Upper lobe of right lung (tissue), 1 donor: Measurements from ENCODE around the gene PRKN. TPM values are rescaled to one million over a fixed set of nuclear protein-coding genes. Genes with fewer than 3 reads are reported as not detected.

Source experiments
- ATAC-seq: fragments of 200-7000 bp; cut with Tn5 transposase; one replicate; pipeline ENCODE4 v1.9.1; 2020; ENCODE audit warnings: mild to moderate bottlenecking, moderate library complexity
- DNase-seq: peaks from one replicate; pipeline ENCODE4 v3.0.0-alpha.2; 2020
- H3K27ac ChIP-seq: fragments of 200-600 bp; one replicate; pipeline ENCODE4 v1.8.0; 2022
- H3K27me3 ChIP-seq: fragments of 200-600 bp; one replicate; pipeline ENCODE4 v1.8.0; 2022; ENCODE audit warnings: mild to moderate bottlenecking
- H3K36me3 ChIP-seq: fragments of 200-600 bp; one replicate; pipeline ENCODE4 v1.8.0; 2022
- H3K4me1 ChIP-seq: fragments of 200-600 bp; one replicate; pipeline ENCODE4 v1.8.0; 2022
- H3K4me3 ChIP-seq: fragments of 200-600 bp; one replicate; pipeline ENCODE4 v1.8.0; 2022; ENCODE audit warnings: mild to moderate bottlenecking
- H3K9me3 ChIP-seq: fragments of 200-600 bp; one replicate; pipeline ENCODE4 v1.8.0; 2022
- intact Hi-C: fragments of 100-400 bp; cut with DNase I; formaldehyde crosslinking; loops from one replicate; pipeline ENCODE4 v1.11.0; 2022
- total RNA-seq: library from RNA; stranded (reverse); fragmentation: NEBNext Ultra II Directional; extraction: Animal tissue kit (Norgen Biotek cat#: 25700); gene quantifications from one replicate; pipeline ENCODE4 v1.2.1, GENCODE V29; 2021
- TF ChIP-seq, protein P1 (sequence below): fragments of 200-600 bp; IDR thresholded peaks from one replicate; pipeline ENCODE4 v1.8.0; 2022; ENCODE audit warnings: antibody characterized with exemption
- donor health status: DM: no; HTN: yes; CAD: no; lungs with severe emphysema.

PRKN gene
- total RNA-seq, 1 donor from 2014 or later: 2.7 TPM

DNA sequence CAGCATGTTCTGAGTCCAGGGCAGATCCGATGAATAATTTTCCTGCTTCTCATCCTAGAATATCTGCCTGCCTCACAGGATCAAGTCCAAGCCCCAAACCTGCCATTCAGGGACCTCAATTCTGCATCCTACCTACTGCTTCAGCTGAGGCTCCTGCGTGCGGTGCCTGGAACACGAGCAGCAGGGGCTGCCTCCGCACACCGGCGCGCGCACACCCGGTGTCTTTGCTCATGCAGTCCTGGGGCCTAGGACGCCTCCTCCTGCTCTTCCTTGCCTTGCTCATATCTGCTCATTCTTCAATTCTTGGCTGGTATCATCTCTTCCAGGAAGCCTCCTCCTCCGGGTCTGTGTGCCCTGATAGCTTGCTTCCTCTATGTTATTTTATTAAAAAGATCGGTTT is 1372.6 kb downstream of the PRKN start:
- TF ChIP-seq, protein P1, sequence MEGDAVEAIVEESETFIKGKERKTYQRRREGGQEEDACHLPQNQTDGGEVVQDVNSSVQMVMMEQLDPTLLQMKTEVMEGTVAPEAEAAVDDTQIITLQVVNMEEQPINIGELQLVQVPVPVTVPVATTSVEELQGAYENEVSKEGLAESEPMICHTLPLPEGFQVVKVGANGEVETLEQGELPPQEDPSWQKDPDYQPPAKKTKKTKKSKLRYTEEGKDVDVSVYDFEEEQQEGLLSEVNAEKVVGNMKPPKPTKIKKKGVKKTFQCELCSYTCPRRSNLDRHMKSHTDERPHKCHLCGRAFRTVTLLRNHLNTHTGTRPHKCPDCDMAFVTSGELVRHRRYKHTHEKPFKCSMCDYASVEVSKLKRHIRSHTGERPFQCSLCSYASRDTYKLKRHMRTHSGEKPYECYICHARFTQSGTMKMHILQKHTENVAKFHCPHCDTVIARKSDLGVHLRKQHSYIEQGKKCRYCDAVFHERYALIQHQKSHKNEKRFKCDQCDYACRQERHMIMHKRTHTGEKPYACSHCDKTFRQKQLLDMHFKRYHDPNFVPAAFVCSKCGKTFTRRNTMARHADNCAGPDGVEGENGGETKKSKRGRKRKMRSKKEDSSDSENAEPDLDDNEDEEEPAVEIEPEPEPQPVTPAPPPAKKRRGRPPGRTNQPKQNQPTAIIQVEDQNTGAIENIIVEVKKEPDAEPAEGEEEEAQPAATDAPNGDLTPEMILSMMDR: no peak
- Histone ChIP-seq H3K4me1 (no peaks in the 10 kb centered on the region), H3K36me3 (no peaks in the 10 kb centered on the region), H3K4me3 (no peak overlapping the region), H3K9me3 (no peaks in the 10 kb centered on the region), H3K27me3 (no peaks in the 10 kb centered on the region), H3K27ac (no peak overlapping the region)
- no peak for ATAC-seq
- DNase-seq: no peak
- intact Hi-C loops: no loop called here

GRCh38 chr6:161354276-161354840 is 1373.2 kb downstream of the PRKN start:
- Histone ChIP-seq H3K36me3 (no peaks in the 10 kb centered on the region), H3K27me3 (no peaks in the 10 kb centered on the region), H3K4me1 (no peaks in the 10 kb centered on the region), H3K9me3 (no peaks in the 10 kb centered on the region), H3K27ac (no peak overlapping the region), H3K4me3 (no peak overlapping the region)
- TF ChIP-seq, protein P1: no peak
- intact Hi-C loops: no loop called here
- DNase-seq: no peak
- ATAC-seq: no peak

GRCh38 chr6:161353208-161353613 is 1374.4 kb downstream of the PRKN start:
- Histone ChIP-seq H3K27me3 (no peaks in the 10 kb centered on the region), H3K4me3 (no peak overlapping the region), H3K4me1 (no peaks in the 10 kb centered on the region), H3K27ac (no peak overlapping the region), H3K9me3 (no peaks in the 10 kb centered on the region), H3K36me3 (no peaks in the 10 kb centered on the region)
- TF ChIP-seq, protein P1: peak; percentile 15
- intact Hi-C loops: no loop called here
- ATAC-seq: peak; percentile 64
- DNase-seq: no peak

GRCh38 chr6:161351858-161352257 is 1375.7 kb downstream of the PRKN start:
- no peak for DNase-seq
- intact Hi-C loops: no loop called here
- TF ChIP-seq, protein P1: no peak
- peak; percentile 25 for ATAC-seq
- no peak overlapping the region for H3K27ac ChIP-seq
- no peak overlapping the region for H3K4me3 ChIP-seq
- no peaks in the 10 kb centered on the region for H3K4me1 ChIP-seq
- H3K36me3 ChIP-seq: no peaks in the 10 kb centered on the region
- no peaks in the 10 kb centered on the region for H3K27me3 ChIP-seq
- H3K9me3 ChIP-seq: no peaks in the 10 kb centered on the region

- Histone ChIP-seq H3K36me3 (no peaks in the 10 kb centered on the region), H3K4me3 (no peak overlapping the region), H3K4me1 (no peaks in the 10 kb centered on the region), H3K27ac (no peak overlapping the region), H3K9me3 (no peaks in the 10 kb centered on the region), H3K27me3 (no peaks in the 10 kb centered on the region)
- ATAC-seq: no peak
- DNase-seq: no peak
- intact Hi-C loops: no loop called here
- TF ChIP-seq, protein P1: no peak
Measured at GRCh38 chr6:161349886-161350285, 1377.7 kb downstream of the PRKN start.

- Histone ChIP-seq H3K27ac (no peak overlapping the region), H3K36me3 (no peaks in the 10 kb centered on the region), H3K4me3 (no peak overlapping the region), H3K9me3 (no peaks in the 10 kb centered on the region), H3K4me1 (no peaks in the 10 kb centered on the region), H3K27me3 (no peaks in the 10 kb centered on the region)
- ATAC-seq (no peak), DNase-seq (no peak)
- TF ChIP-seq, protein P1: no peak
- intact Hi-C loops: no loop called here
Measured at GRCh38 chr6:161348628-161348994, 1379.0 kb downstream of the PRKN start.
